ACHN (cell line): ENCODE data around the gene TBC1D2B.

Experiments used
- DNase-seq: peaks from one replicate; pipeline ENCODE4 v3.0.0-alpha.2; 2015
- in situ Hi-C: cut with HindIII; loops from 2 replicates; pipeline ENCODE4 v1.10.0; 2017; ENCODE audit warnings: low sequenced_read_pairs, low pct_ligation_motif_present, low pct_unique_long_range_greater_than_20kb

The TBC1D2B gene

GRCh38 chr15:78018946-78019644 is 58.4 kb downstream of the TBC1D2B start:
- in situ Hi-C loops, result no loop called here
- no peak for DNase-seq

- no peak for DNase-seq
- in situ Hi-C loops, result no loop called here
These were observed 59.1 kb downstream of the TBC1D2B start for GRCh38 chr15:78018445-78018844.

- in situ Hi-C loops, result no loop called here
These were observed 60.7 kb downstream of the TBC1D2B start for GRCh38 chr15:78016860-78017259.

GRCh38 chr15:78012643-78013077 is 64.9 kb downstream of the TBC1D2B start:
- no peak for DNase-seq
- in situ Hi-C loops, result no loop called here

More at GRCh38 chr15:78016860-78017259, 60.7 kb downstream of the TBC1D2B start:
- no peak for DNase-seq

GRCh38 chr15:78010067-78010466 is 67.4 kb downstream of the TBC1D2B start:
- DNase-seq, result no peak
- in situ Hi-C loops, result no loop called here

- peak; percentile 21 for DNase-seq
- in situ Hi-C loops, result no loop called here
These were observed 69.3 kb downstream of the TBC1D2B start for GRCh38 chr15:78007964-78008886.

- in situ Hi-C loops, result no loop called here
- DNase-seq, result no peak
These were observed 70.1 kb downstream of the TBC1D2B start for GRCh38 chr15:78007211-78007931.

- no peak for DNase-seq
- in situ Hi-C loops, result no loop called here
These were observed 70.8 kb downstream of the TBC1D2B start for GRCh38 chr15:78006567-78007205.

- no peak for DNase-seq
- in situ Hi-C loops, result no loop called here
These were observed 72.4 kb downstream of the TBC1D2B start for GRCh38 chr15:78004919-78005634.

GRCh38 chr15:78004222-78004727 is 73.2 kb downstream of the TBC1D2B start:
- in situ Hi-C loops, result no loop called here
- no peak for DNase-seq

- DNase-seq, result no peak
- in situ Hi-C loops, result no loop called here
These were observed 73.9 kb downstream of the TBC1D2B start for GRCh38 chr15:78003539-78004008.

GRCh38 chr15:78002996-78003395 is 74.5 kb downstream of the TBC1D2B start:
- in situ Hi-C loops, result no loop called here
- no peak for DNase-seq

GRCh38 chr15:78001656-78002055 is 75.9 kb downstream of the TBC1D2B start:
- in situ Hi-C loops, result no loop called here
- no peak for DNase-seq

- in situ Hi-C loops, result no loop called here
- no peak for DNase-seq
These were observed 76.6 kb downstream of the TBC1D2B start for GRCh38 chr15:78000927-78001249.

GRCh38 chr15:78000091-78000926 is 77.2 kb downstream of the TBC1D2B start:
- peak; percentile 66 for DNase-seq
- in situ Hi-C loops, result no loop called here

- in situ Hi-C loops, result no loop called here
- DNase-seq, result no peak
These were observed 78.0 kb downstream of the TBC1D2B start for GRCh38 chr15:77999486-77999885.

GRCh38 chr15:77998592-77998991 is 78.9 kb downstream of the TBC1D2B start:
- DNase-seq, result no peak
- in situ Hi-C loops, result no loop called here
